Caco-2 (cell line): Measurements from ENCODE around the gene LRRC15. TPM values are rescaled to one million over a fixed set of nuclear protein-coding genes. Genes with fewer than 3 reads are reported as not detected.

Source experiments
- BruUV-seq: library from RNA; stranded (reverse); fragments of 400-500 nt; replicated peaks from 2 replicates; lab custom pipeline; 2021; lab: Mats Ljungman, UMichigan
- CTCF ChIA-PET: fragments of 300-600 bp; sonication (Branson Sonifier 250); formaldehyde crosslinking; loops from one replicate; lab custom pipeline; 2022; ENCODE audit warnings: antibody characterized with exemption; lab: Charles Lee
- POLR2A ChIA-PET: fragments of 300-600 bp; sonication (Branson Sonifier 250); formaldehyde crosslinking; loops from one replicate; lab custom pipeline; 2022; ENCODE audit warnings: antibody characterized with exemption; lab: Charles Lee
- DNase-seq, 2 experiments: peaks; one replicate each; pipeline versions ENCODE4 v3.0.0 to v3.0.0-alpha.2; 2020 to 2022
- H3K27me3 ChIP-seq: replicated peaks from 2 replicates; pipeline ENCODE4 v1.6.0; 2011; ENCODE audit warnings: low read length; ENCODE audit not compliant: control insufficient read depth, insufficient read depth
- H3K36me3 ChIP-seq: 2 replicates; pipeline ENCODE4 v1.5.1; 2011; ENCODE audit warnings: low read length; ENCODE audit not compliant: control insufficient read depth, insufficient read depth
- H3K4me1 ChIP-seq: fragments of 250-450 bp; sonication (Bioruptor Pico); 2 replicates; pipeline ENCODE4 v1.5.1; 2020; ENCODE audit warnings: mild to moderate bottlenecking
- H3K4me3 ChIP-seq: 2 replicates; pipeline ENCODE4 v1.5.1; 2011; ENCODE audit warnings: low read depth, mild to moderate bottlenecking, control low read depth, low read length
- H3K9me3 ChIP-seq: fragments of 250-450 bp; sonication (Bioruptor Pico); 2 replicates; pipeline ENCODE4 v1.5.1; 2020; ENCODE audit warnings: mild to moderate bottlenecking, moderate library complexity
- H3K27ac Mint-ChIP-seq: one replicate; pipeline ENCODE4 v1.8.0; 2022; ENCODE audit warnings: mixed read lengths; ENCODE audit not compliant: unreplicated experiment
- H3K27me3 Mint-ChIP-seq: one replicate; pipeline ENCODE4 v1.8.0; 2022; ENCODE audit warnings: mixed read lengths; ENCODE audit not compliant: insufficient read depth, unreplicated experiment
- H3K36me3 Mint-ChIP-seq: one replicate; pipeline ENCODE4 v1.8.0; 2022; ENCODE audit warnings: mild to moderate bottlenecking, mixed read lengths; ENCODE audit not compliant: insufficient read depth, unreplicated experiment
- H3K4me1 Mint-ChIP-seq: one replicate; pipeline ENCODE4 v1.8.0; 2022; ENCODE audit warnings: low read depth, mixed read lengths; ENCODE audit not compliant: unreplicated experiment
- H3K4me3 Mint-ChIP-seq: one replicate; pipeline ENCODE4 v1.8.0; 2022; ENCODE audit warnings: mild to moderate bottlenecking, moderate library complexity, mixed read lengths; ENCODE audit not compliant: unreplicated experiment
- H3K9me3 Mint-ChIP-seq: one replicate; pipeline ENCODE4 v1.8.0; 2022; ENCODE audit warnings: mixed read lengths; ENCODE audit not compliant: unreplicated experiment
- CTCF ChIP-seq, 2 experiments: fragments of 200-600 bp in 1 of 2; IDR thresholded peaks; 1 replicate in 1 of 2; 2 replicates in 1 of 2; pipeline versions ENCODE4 v1.5.1 to v1.8.0; 2011 to 2022; ENCODE audit warnings: antibody characterized with exemption in 1 of 2, control low read depth in 1 of 2, inconsistent platforms in 1 of 2, low read depth in 1 of 2, low read length in 1 of 2, mild to moderate bottlenecking in 1 of 2, moderate library complexity in 1 of 2; ENCODE audit not compliant: insufficient read depth in 1 of 2, severe bottlenecking in 1 of 2, unreplicated experiment in 1 of 2
- intact Hi-C: fragments of 100-400 bp; cut with micrococcal nuclease; formaldehyde crosslinking; loops from one replicate; pipeline ENCODE4 v1.10.0; 2022; ENCODE audit not compliant: unreplicated experiment
- total RNA-seq: library from RNA; stranded (reverse); gene quantifications from 2 replicates; pipeline ENCODE4 v1.2.3, GENCODE V29; 2022

The LRRC15 gene
- total RNA-seq, 1 experiment from 2014 or later = 0.09 TPM

- Histone ChIP-seq H3K4me3 (no peak overlapping the region), H3K36me3 (no peaks in the 10 kb centered on the region), H3K4me1 (peaks cover 17% of the 10 kb centered on the region), H3K9me3 (0 out of 2 replicates have a peak, but pooled peaks cover 8% of the 10 kb centered on the region), H3K27me3 (no peaks in the 10 kb centered on the region)
- no peaks in the 10 kb centered on the region for H3K27me3 Mint-ChIP-seq
- DNase-seq = no peak
- intact Hi-C loops = no loop called here
- CTCF ChIA-PET = interaction anchor here (0.9 to 1.2 kb wide), 3 partner anchors 10 to 62 kb away, joined by 3 to 5 read pairs (median 4); no protein-coding TSS in a partner anchor
- no peaks in the 10 kb centered on the region for H3K36me3 Mint-ChIP-seq
- H3K4me1 Mint-ChIP-seq = peaks cover 7% of the 10 kb centered on the region
- peak overlapping the region; percentile 81 for H3K27ac Mint-ChIP-seq
- POLR2A ChIA-PET = no interaction called here
- BruUV-seq = no TSS peak
- H3K4me3 Mint-ChIP-seq = no peak overlapping the region
- H3K9me3 Mint-ChIP-seq = peaks cover 8% of the 10 kb centered on the region
- TF ChIP-seq CTCF (IDR thresholded peaks at IDR 0.05; ENCODE audit: insufficient read depth in 1 of 2, low read depth in 1 of 2, low read length in 1 of 2, severe bottlenecking in 1 of 2, unreplicated experiment in 1 of 2) = no peak
Measured at GRCh38 chr3:194395778-194396538, 26.4 kb upstream of the LRRC15 start.

GRCh38 chr3:194395212-194395611 lies 25.7 kb upstream of the LRRC15 start:
- no peak for DNase-seq

GRCh38 chr3:194392576-194392975 lies 23.0 kb upstream of the LRRC15 start:
- Mint-ChIP-seq H3K27ac (no peak overlapping the region), H3K27me3 (no peaks in the 10 kb centered on the region), H3K4me3 (no peak overlapping the region), H3K36me3 (no peaks in the 10 kb centered on the region), H3K9me3 (peaks cover 24% of the 10 kb centered on the region), H3K4me1 (peaks cover 7% of the 10 kb centered on the region)
- Histone ChIP-seq H3K36me3 (no peaks in the 10 kb centered on the region), H3K9me3 (0 out of 2 replicates have a peak, but pooled peaks cover 13% of the 10 kb centered on the region), H3K4me3 (no peak overlapping the region), H3K27me3 (no peaks in the 10 kb centered on the region), H3K4me1 (peaks cover 17% of the 10 kb centered on the region)
- ChIA-PET POLR2A (no interaction called here), CTCF (no interaction called here)
- no peak for TF ChIP-seq CTCF (IDR thresholded peaks at IDR 0.05; ENCODE audit: insufficient read depth in 1 of 2, low read depth in 1 of 2, low read length in 1 of 2, severe bottlenecking in 1 of 2, unreplicated experiment in 1 of 2)
- BruUV-seq = no TSS peak
- no peak for DNase-seq
- intact Hi-C loops = no loop called here

More at GRCh38 chr3:194395212-194395611, 25.7 kb upstream of the LRRC15 start:
- peak overlapping the region; percentile 81 for H3K27ac Mint-ChIP-seq
- H3K4me3 ChIP-seq = no peak overlapping the region
- H3K36me3 ChIP-seq = no peaks in the 10 kb centered on the region
- H3K4me3 Mint-ChIP-seq = no peak overlapping the region
- TF ChIP-seq CTCF (IDR thresholded peaks at IDR 0.05; ENCODE audit: insufficient read depth in 1 of 2, low read depth in 1 of 2, low read length in 1 of 2, severe bottlenecking in 1 of 2, unreplicated experiment in 1 of 2) = no peak
- peaks cover 7% of the 10 kb centered on the region for H3K4me1 Mint-ChIP-seq
- H3K27me3 ChIP-seq = no peaks in the 10 kb centered on the region
- POLR2A ChIA-PET = no interaction called here
- H3K4me1 ChIP-seq = peaks cover 17% of the 10 kb centered on the region
- no peaks in the 10 kb centered on the region for H3K27me3 Mint-ChIP-seq
- H3K9me3 Mint-ChIP-seq = peaks cover 16% of the 10 kb centered on the region
- CTCF ChIA-PET = interaction anchor here (1.0 to 1.2 kb wide), 2 partner anchors 56 to 62 kb away, joined by 3 to 4 read pairs; no protein-coding TSS in a partner anchor
- intact Hi-C loops = no loop called here
- H3K36me3 Mint-ChIP-seq = no peaks in the 10 kb centered on the region
- no TSS peak for BruUV-seq
- 0 out of 2 replicates have a peak, but pooled peaks cover 13% of the 10 kb centered on the region for H3K9me3 ChIP-seq
